Measurements from ENCODE around the gene CBLB.
"Not testable (repeated sequence)": the region's sequence is repeated elsewhere in the genome, so short reads cannot be mapped to it uniquely, and the experiment has no call there.

Gene CBLB

GRCh38 chr3:105781871-105782270, 86.9 kb downstream of the CBLB start:
- no peak for DNase-seq

GRCh38 chr3:105780107-105780506, 88.7 kb downstream of the CBLB start:
- no peak for DNase-seq

GRCh38 chr3:105775368-105775767, 93.4 kb downstream of the CBLB start:
- no peak for DNase-seq

GRCh38 chr3:105774444-105775180, 94.2 kb downstream of the CBLB start:
- no peak for DNase-seq

- DNase-seq: no peak
Observed at GRCh38 chr3:105773291-105773690, 95.5 kb downstream of the CBLB start.

GRCh38 chr3:105772635-105773034, 96.2 kb downstream of the CBLB start:
- DNase-seq: no peak

GRCh38 chr3:105771392-105771791, 97.4 kb downstream of the CBLB start:
- DNase-seq: no peak

- DNase-seq: no peak
Observed at GRCh38 chr3:105770410-105770809, 98.4 kb downstream of the CBLB start.

GRCh38 chr3:105767776-105768175, 101.0 kb downstream of the CBLB start:
- no peak for DNase-seq

- DNase-seq: no peak
Observed at GRCh38 chr3:105767216-105767615, 101.6 kb downstream of the CBLB start.

GRCh38 chr3:105765308-105765639, 103.5 kb downstream of the CBLB start:
- DNase-seq: no peak

GRCh38 chr3:105764378-105765307, 104.2 kb downstream of the CBLB start:
- DNase-seq: peak; percentile 20 to 24

- no peak for DNase-seq
Observed at GRCh38 chr3:105763659-105764036, 105.2 kb downstream of the CBLB start.

GRCh38 chr3:105762749-105763658, 105.8 kb downstream of the CBLB start:
- DNase-seq: no peak

GRCh38 chr3:105762214-105762613, 106.6 kb downstream of the CBLB start:
- DNase-seq: not testable (repeated sequence)

GRCh38 chr3:105759442-105760078, 109.3 kb downstream of the CBLB start:
- DNase-seq: no peak

GRCh38 chr3:105758451-105758850, 110.4 kb downstream of the CBLB start:
- no peak for DNase-seq

- DNase-seq: no peak
Observed at GRCh38 chr3:105755121-105755886, 113.5 kb downstream of the CBLB start.

- no peak for DNase-seq
Observed at GRCh38 chr3:105752791-105753415, 115.9 kb downstream of the CBLB start.

- no peak for DNase-seq
Observed at GRCh38 chr3:105747696-105748095, 121.1 kb downstream of the CBLB start.

GRCh38 chr3:105747060-105747541, 121.7 kb downstream of the CBLB start:
- DNase-seq: no peak

Measured in AML-193 (cell line).